Jurkat, Clone E6-1 (cell line): ENCODE measurements around the gene ANKRD33B.
"Not testable (repeated sequence)": the region's sequence is repeated elsewhere in the genome, so short reads cannot be mapped to it uniquely, and the experiment has no call there.

Experiments
- DNase-seq: peaks from one replicate; pipeline ENCODE4 v3.0.0-alpha.2; 2011; ENCODE audit warnings: low read depth, low spot score
- H3K4me3 ChIP-seq: 2 replicates; pipeline ENCODE4 v1.5.1; 2011; ENCODE audit warnings: mild to moderate bottlenecking, low read length, control low read depth, moderate library complexity

The ANKRD33B gene

GRCh38 chr5:10536511-10536910, 27.4 kb upstream of the ANKRD33B start:
- no peak overlapping the region for H3K4me3 ChIP-seq
- no peak for DNase-seq

GRCh38 chr5:10536931-10537579, 26.8 kb upstream of the ANKRD33B start:
- DNase-seq, result no peak
- H3K4me3 ChIP-seq, result no peak overlapping the region

DNA sequence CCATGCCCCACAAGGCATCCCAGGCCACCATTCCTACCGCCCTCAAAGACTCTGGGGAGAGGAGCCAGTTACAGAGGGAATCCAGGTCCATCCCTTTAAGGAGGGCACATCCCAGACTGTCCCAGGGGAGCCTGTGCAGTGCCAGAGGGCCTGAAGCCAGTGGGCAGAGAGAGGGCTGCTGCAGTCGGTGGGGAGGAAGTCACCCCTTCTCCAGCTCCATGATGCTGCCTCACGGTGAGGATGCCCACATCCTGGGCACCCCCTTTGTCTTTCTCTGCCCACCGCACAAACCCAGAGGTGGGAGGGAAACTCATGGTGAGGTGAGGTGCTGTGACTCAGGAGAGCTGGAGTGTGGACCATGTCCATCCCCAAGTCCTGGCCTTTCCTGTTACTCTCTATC, 26.2 kb upstream of the ANKRD33B start:
- no peak overlapping the region for H3K4me3 ChIP-seq
- DNase-seq, result no peak

DNA sequence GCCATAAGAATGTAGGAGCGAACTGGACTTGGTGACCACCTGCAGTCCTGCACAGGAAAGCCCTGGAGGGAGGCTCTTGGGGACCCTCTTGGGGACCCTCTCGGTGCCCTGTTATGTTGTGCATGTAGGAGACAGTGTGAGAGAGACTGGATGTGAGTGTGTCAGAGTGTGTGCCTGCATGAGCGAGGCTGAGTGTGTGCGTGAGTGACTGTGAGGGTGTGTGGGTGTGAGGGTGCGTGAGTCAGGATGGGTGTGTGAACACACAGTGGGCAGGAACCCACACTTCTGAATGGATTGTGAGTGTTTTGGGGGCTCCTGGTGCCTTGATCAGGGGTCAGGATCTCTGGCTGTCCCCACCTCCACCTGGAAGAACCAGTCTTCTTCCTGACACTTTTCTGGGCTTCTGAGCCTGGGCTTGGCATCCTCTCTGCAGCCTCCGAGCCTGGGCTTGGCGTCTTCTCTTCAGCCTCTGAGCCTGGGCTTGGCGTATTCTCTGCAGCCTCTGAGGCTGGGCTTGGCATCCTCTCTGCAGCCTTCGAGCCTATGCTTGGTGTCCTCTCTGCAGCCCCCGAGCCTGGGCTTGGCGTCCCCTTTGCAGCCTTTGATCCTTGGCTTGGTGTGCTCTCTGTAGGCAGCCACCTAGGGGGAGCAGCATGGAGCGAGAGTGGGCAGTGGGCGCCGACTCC, 25.6 kb upstream of the ANKRD33B start:
- H3K4me3 ChIP-seq, result no peak overlapping the region
- no peak for DNase-seq

DNA sequence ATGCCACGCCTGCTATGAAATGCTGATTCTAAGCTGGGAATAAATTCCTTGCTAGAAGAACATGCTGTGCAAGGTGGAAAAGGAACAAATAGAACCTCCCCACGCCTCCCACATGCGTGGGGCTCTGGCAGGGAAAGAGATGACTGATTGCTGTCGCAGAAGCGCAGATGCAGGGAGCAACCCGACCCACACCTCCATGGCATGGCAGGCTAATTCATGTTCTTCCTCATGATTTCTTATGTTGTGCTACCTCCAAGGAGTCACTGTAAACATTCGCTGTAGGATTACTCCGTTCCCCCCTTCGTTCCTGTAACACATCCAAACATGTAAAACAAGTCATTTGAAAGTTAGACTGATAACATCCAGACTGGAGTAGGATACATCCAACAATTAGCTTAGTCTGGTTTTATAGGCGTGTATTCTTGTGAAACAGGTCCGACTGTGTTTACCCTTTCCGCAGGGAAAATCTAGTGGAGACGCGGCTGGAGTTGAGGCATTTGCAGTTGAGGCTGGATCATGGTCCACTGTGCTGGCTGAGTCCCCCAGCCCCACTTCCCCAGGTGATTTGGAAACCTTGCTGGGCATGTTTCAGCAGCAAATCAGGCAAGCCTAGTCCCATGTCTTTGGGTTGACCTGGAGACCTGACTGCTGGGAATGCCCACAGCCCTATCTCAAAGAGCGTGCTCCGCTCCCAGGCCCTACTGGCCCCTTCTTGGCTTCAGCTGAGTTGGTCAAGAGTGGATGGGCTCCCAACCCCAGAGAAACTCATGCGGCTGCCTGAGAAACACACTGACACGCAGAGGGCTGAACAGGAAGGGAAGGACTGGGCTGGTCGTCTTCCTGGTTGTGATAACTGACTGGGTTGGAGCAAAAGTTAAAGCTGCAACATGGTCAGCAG, 24.8 kb upstream of the ANKRD33B start:
- no peak for DNase-seq
- no peak overlapping the region for H3K4me3 ChIP-seq

- no peak overlapping the region for H3K4me3 ChIP-seq
- no peak for DNase-seq
These were observed 24.2 kb upstream of the ANKRD33B start for GRCh38 chr5:10539687-10539998.

- DNase-seq, result no peak
- no peak overlapping the region for H3K4me3 ChIP-seq
These were observed 23.8 kb upstream of the ANKRD33B start for GRCh38 chr5:10540036-10540544.

DNA sequence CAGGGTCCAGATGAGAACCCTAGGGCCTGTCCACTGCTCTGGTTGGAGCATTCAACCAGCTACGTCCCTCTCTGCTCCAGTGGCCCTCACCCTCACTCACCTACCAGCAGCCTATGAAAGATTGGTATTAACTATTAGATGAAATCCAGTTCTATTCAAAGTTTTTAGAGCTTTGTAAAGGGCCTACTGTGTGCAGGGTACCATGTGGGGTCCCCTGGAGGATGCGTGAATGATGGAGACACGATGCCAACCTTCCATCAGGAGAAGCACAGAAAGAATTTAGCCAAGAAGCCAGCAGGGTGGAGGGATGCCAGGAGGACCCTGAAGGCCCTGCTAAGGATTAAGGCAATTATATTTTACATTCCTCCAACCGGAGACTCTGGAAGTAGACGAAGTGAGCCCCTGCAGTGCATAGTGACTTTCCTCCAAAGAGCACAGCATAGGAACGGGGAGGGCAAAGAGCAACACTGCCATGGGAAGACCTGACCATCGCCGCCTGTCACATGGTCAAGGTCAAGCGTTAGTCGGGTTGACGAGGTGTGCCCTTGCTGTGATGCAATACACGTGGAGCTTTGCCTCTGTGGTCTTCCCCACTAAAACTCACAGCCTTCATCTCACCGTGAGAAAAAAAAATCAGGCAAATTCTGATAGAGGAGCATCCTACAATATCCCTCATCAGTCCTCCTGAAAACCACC, 22.8 kb upstream of the ANKRD33B start:
- H3K4me3 ChIP-seq, result no peak overlapping the region
- DNase-seq, result no peak

- H3K4me3 ChIP-seq, result no peak overlapping the region
- DNase-seq, result no peak
These were observed 21.8 kb upstream of the ANKRD33B start for GRCh38 chr5:10542055-10542550.

- no peak for DNase-seq
- H3K4me3 ChIP-seq, result no peak overlapping the region
These were observed 20.3 kb upstream of the ANKRD33B start for GRCh38 chr5:10543585-10544040.

DNA sequence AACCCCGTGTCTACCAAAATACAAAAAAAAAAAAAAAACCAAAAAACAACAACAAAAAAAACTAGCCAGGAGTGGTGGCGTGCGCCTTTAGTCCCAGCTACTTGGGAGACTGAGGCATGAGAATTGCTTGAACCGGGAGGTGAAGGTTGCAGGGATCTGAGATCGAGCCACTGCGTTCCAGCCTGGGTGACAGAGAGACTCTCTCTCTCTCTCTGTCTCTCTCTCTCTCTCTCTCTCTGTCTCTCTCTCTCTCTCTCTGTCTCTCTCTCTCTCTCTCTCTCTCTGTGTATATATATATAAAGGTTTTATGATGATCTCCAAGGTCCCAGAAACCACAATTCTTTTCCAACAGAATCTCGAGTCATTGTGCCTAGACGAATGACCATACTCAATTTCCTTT, 18.8 kb upstream of the ANKRD33B start:
- DNase-seq, result no peak
- no peak overlapping the region for H3K4me3 ChIP-seq

DNA sequence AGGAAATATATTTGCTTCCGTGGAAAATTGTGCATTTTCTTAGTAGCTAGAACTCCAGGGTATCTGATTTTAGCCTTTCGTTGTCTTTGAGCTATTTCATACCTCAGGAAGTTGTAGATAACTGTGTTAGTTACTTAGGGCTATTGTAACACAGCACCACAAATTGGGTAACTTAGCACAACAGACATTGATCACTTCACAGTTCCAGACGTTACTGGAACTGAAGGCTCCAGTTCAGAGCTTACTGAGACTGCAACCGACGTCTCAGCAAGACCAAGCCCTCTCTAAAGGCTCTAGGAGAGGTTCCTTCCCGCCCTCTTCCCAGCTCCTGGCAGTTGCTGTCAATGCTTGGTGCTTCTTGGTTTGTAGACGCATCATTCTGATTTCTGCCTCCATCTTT, 17.7 kb upstream of the ANKRD33B start:
- H3K4me3 ChIP-seq, result no peak overlapping the region
- DNase-seq, result no peak

- no peak for DNase-seq
- H3K4me3 ChIP-seq, result no peak overlapping the region
These were observed 15.3 kb upstream of the ANKRD33B start for GRCh38 chr5:10548418-10549122.

GRCh38 chr5:10549123-10549514, 14.8 kb upstream of the ANKRD33B start:
- not testable (repeated sequence) for DNase-seq, H3K4me3 ChIP-seq

DNA sequence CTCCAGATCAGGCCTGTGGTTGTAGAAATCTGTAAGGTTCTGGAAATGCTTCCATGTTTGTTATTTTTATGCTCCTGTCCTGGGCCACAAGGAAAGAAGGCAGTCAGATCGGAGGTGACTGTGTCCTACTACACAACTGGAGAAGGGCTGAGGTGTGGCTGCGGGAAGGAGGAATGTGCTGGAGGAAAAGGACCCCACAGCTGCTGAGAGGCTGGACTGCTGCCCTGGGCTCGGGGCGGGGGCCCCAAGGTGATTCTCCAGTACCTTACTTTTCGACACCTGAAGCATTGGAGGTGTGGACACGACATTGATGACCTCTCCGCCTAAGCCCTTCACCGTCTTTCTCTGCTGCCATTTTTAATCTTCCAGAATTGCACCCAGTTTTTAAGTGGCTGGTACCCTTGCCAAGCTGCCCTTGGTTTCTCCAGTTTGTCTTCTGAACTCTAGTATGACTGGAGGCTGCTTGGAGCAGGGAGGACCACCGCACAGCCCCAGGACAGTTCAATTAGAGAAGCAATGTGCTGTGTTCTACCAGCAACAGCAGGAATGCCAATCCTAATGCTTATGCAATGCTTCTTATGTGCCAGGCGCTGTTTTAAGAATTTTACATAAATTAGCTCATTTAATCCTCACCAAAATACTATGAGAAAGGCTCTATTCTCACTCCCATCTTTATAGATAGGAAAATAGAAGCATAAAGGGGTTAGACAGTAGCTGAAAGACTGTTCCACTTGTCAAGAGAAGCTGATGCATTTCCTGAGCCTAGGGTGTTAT, 13.5 kb upstream of the ANKRD33B start:
- DNase-seq, result no peak
- no peak overlapping the region for H3K4me3 ChIP-seq

- DNase-seq, result no peak
- no peak overlapping the region for H3K4me3 ChIP-seq
These were observed 12.1 kb upstream of the ANKRD33B start for GRCh38 chr5:10551782-10552138.

- DNase-seq, result no peak
- H3K4me3 ChIP-seq, result no peak overlapping the region
These were observed 11.4 kb upstream of the ANKRD33B start for GRCh38 chr5:10552183-10553143.
